ENCODE results near the gene AKAP8L.

AKAP8L gene

GRCh38 chr19:15453091-15453578 lies 34.3 kb upstream of the AKAP8L start:
- H3K4me3 ChIP-seq (replicated peaks in 1 of 2; ENCODE audit: low read depth in 2 of 2, low read length in 2 of 2) = peak overlapping the region; percentile 44 to 52
- peak in 1 of 2 donors; percentile 17 for DNase-seq (ENCODE audit: low read depth in 2 of 2)
- TF ChIP-seq, protein P1, sequence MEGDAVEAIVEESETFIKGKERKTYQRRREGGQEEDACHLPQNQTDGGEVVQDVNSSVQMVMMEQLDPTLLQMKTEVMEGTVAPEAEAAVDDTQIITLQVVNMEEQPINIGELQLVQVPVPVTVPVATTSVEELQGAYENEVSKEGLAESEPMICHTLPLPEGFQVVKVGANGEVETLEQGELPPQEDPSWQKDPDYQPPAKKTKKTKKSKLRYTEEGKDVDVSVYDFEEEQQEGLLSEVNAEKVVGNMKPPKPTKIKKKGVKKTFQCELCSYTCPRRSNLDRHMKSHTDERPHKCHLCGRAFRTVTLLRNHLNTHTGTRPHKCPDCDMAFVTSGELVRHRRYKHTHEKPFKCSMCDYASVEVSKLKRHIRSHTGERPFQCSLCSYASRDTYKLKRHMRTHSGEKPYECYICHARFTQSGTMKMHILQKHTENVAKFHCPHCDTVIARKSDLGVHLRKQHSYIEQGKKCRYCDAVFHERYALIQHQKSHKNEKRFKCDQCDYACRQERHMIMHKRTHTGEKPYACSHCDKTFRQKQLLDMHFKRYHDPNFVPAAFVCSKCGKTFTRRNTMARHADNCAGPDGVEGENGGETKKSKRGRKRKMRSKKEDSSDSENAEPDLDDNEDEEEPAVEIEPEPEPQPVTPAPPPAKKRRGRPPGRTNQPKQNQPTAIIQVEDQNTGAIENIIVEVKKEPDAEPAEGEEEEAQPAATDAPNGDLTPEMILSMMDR (IDR thresholded peaks at IDR 0.05; ENCODE audit: low read depth, low read length) = peak; percentile 19

GRCh38 chr19:15452111-15453047 lies 33.6 kb upstream of the AKAP8L start:
- H3K4me3 ChIP-seq (replicated peaks in 1 of 2; ENCODE audit: low read depth in 2 of 2, low read length in 2 of 2) = peak overlapping the region; percentile 44 to 52
- DNase-seq (ENCODE audit: low read depth in 2 of 2) = peak; percentile 88 to 89
- TF ChIP-seq, protein P1 (IDR thresholded peaks at IDR 0.05; ENCODE audit: low read depth, low read length) = no peak

DNA sequence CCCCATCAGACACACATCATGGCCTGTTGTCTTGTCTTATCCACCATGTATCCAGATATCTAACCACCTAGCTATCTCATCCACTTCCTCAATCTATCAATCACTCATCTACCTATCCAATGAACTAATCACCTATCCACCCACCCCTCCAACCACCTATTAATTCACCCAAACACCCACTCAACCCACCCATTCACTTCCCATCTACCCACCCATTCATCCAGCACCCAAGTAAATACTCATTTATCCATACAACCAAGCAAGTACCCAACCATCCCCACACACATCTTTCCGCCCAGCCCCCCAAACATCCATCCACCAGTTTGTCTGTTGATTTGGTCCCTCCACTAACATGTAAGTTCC lies 31.7 kb upstream of the AKAP8L start:
- DNase-seq (ENCODE audit: low read depth in 2 of 2) = no peak
- TF ChIP-seq, protein P1 (IDR thresholded peaks at IDR 0.05; ENCODE audit: low read depth, low read length) = no peak
- no peak overlapping the region for H3K4me3 ChIP-seq (replicated peaks in 1 of 2; ENCODE audit: low read depth in 2 of 2, low read length in 2 of 2)

DNA sequence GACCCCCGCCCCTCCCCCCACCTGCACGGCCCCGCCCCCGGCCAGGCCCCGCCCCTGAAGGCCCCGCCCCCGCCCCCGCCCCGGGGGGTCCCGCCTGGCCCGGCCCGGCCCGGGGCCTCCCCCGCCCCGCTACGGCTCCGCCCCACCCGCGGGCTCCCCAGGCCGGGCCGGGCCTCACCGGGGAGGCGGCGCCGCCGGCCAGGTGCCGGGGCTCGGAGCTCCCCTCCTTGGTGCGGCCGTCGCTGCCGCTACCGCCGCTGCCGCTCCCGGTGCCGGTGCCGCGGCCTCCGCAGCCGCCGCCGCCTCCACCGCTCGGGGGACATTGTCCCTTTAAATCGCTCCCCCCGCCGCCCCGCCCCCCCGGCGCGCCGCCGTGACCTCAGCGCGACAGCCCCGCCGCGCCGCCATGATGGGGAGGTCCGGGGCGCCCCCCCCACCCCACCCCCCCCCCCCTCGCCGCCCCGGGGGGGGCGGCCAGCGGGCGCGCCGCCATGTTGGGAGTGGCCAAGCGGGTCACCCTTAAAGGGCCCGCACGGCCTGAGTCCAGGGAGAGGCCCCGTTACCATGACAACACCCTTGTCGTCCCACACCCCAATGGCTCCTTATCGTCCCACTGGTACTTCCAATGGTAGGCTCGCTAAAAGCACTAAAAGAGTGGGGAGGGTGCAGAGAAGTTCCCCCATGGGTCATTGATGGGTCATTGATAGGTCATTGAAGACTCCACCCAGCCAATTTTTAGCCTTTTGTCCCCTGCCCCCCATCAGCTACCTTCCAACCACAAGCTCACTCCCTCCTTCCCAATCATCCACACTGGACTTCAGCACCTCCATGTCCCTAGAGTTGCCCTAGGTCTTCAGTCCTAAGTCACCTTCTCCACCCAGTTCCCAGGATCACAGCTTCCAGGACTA lies 31.1 kb upstream of the AKAP8L start, which contains the start of gene WIZ:
TSS of gene WIZ (minus strand) at position 337 of the 908 bp plus-strand sequence. CDS start 1,649 bp downstream, outside the sequence.
- H3K4me3 ChIP-seq (replicated peaks in 1 of 2; ENCODE audit: low read depth in 2 of 2, low read length in 2 of 2) = peak within 1 kb of the TSS; percentile 67 to 79
- TF ChIP-seq, protein P1 (IDR thresholded peaks at IDR 0.05; ENCODE audit: low read depth, low read length) = no peak

GRCh38 chr19:15448778-15449619 lies 30.2 kb upstream of the AKAP8L start:
- peak in 1 of 2 donors; percentile 39 for DNase-seq (ENCODE audit: low read depth in 2 of 2)
- H3K4me3 ChIP-seq (replicated peaks in 1 of 2; ENCODE audit: low read depth in 2 of 2, low read length in 2 of 2) = peak overlapping the region; percentile 67 to 79
- TF ChIP-seq, protein P1 (IDR thresholded peaks at IDR 0.05; ENCODE audit: low read depth, low read length) = no peak

More for the DNA sequence above, 31.1 kb upstream of the AKAP8L start, which contains the start of gene WIZ:
- peak; percentile 75 to 85 for DNase-seq (ENCODE audit: low read depth in 2 of 2)

Data from cardiac fibroblast (primary cell).